ENCODE data around the gene HCK.

- TF ChIP-seq NR3C1 (CRISPR knock-in tag; conservative IDR thresholded peaks at IDR 0.05; ENCODE audit: low read depth), result no peak
- TF ChIP-seq CTCF (IDR thresholded peaks at IDR 0.05), result no peak
- TF ChIP-seq ATF3 (CRISPR knock-in tag; conservative IDR thresholded peaks at IDR 0.05), result no peak
- no peak for TF ChIP-seq MAX (CRISPR knock-in tag; IDR thresholded peaks at IDR 0.05)
- TF ChIP-seq CREB1 (CRISPR knock-in tag; IDR thresholded peaks at IDR 0.05), result no peak
- TF ChIP-seq NFE2L1 (CRISPR knock-in tag; IDR thresholded peaks at IDR 0.05), result no peak
- no peak for TF ChIP-seq SP1 (CRISPR knock-in tag; conservative IDR thresholded peaks at IDR 0.05)
- TF ChIP-seq HMGXB4 (CRISPR knock-in tag; IDR thresholded peaks at IDR 0.05), result no peak
- TF ChIP-seq TCF7 (CRISPR knock-in tag; IDR thresholded peaks at IDR 0.05; ENCODE audit: low read depth), result no peak
- TF ChIP-seq STAT6 (CRISPR knock-in tag; conservative IDR thresholded peaks at IDR 0.05; ENCODE audit: low read depth), result no peak
- TF ChIP-seq ELF4 (CRISPR knock-in tag; IDR thresholded peaks at IDR 0.05; ENCODE audit: low read depth), result no peak
- no peak for TF ChIP-seq NR1H2 (CRISPR knock-in tag; IDR thresholded peaks at IDR 0.05)
- no peak for TF ChIP-seq USF2 (CRISPR knock-in tag; IDR thresholded peaks at IDR 0.05)
- no peak for TF ChIP-seq MYBL2 (CRISPR knock-in tag; IDR thresholded peaks at IDR 0.05)
Observed at GRCh38 chr20:32013326-32013725, 38.7 kb upstream of the HCK start.

Data from WTC11 (cell line).